Testis (tissue), 2 donors: ENCODE data around the gene PHAX.
A peak's percentile ranks its signal among the peaks of the same experiment; 100 is the strongest.

Source experiments
- POLR2A ChIP-seq: fragments of 450-650 bp; IDR thresholded peaks from one replicate; pipeline ENCODE4 v1.6.1; 2017; ENCODE audit warnings: antibody characterized with exemption, mild to moderate bottlenecking, moderate library complexity
- TF ChIP-seq, protein P1 (sequence below), 3 experiments: fragments of 450-650 bp in 2 of 3; fragments of 200-600 bp in 1 of 3; sonication (generic) in 1 of 3; IDR thresholded peaks; one replicate each; pipeline ENCODE4 v1.5.1; 2016 to 2019; ENCODE audit warnings: antibody characterized with exemption in 3 of 3, mild to moderate bottlenecking in 2 of 3, moderate library complexity in 1 of 3

- TF ChIP-seq, protein P1, sequence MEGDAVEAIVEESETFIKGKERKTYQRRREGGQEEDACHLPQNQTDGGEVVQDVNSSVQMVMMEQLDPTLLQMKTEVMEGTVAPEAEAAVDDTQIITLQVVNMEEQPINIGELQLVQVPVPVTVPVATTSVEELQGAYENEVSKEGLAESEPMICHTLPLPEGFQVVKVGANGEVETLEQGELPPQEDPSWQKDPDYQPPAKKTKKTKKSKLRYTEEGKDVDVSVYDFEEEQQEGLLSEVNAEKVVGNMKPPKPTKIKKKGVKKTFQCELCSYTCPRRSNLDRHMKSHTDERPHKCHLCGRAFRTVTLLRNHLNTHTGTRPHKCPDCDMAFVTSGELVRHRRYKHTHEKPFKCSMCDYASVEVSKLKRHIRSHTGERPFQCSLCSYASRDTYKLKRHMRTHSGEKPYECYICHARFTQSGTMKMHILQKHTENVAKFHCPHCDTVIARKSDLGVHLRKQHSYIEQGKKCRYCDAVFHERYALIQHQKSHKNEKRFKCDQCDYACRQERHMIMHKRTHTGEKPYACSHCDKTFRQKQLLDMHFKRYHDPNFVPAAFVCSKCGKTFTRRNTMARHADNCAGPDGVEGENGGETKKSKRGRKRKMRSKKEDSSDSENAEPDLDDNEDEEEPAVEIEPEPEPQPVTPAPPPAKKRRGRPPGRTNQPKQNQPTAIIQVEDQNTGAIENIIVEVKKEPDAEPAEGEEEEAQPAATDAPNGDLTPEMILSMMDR (IDR thresholded peaks at IDR 0.05): peak in 2 of 3 experiments; percentile 69 to 86
- no peak for TF ChIP-seq POLR2A
Observed at GRCh38 chr5:126656401-126657007, 55.8 kb downstream of the PHAX start.
